OCI-M2 (cell line): ENCODE measurements around the gene SIX5.

Source experiments
- DNase-seq: peaks from one replicate; lab custom pipeline; 2025; ENCODE audit not compliant: unreplicated experiment; lab: John Stamatoyannopoulos, UW

SIX5 gene

GRCh38 chr19:45793178-45793564 is 24.1 kb upstream of the SIX5 start:
- DNase-seq: no peak

- DNase-seq: peak; percentile 96
Measured at GRCh38 chr19:45792470-45793177, 23.6 kb upstream of the SIX5 start, which contains the start of gene DMWD. Gene DMWD (minus strand): TSS chr19:45792845. CDS start chr19:45792756, 89 bp downstream.

- DNase-seq: no peak
Measured at GRCh38 chr19:45791744-45792469, 22.9 kb upstream of the SIX5 start.

GRCh38 chr19:45790942-45791341 is 21.9 kb upstream of the SIX5 start:
- no peak for DNase-seq

GRCh38 chr19:45789035-45789786 is 20.2 kb upstream of the SIX5 start:
- DNase-seq: no peak

- no peak for DNase-seq
Measured at GRCh38 chr19:45786533-45786894, 17.5 kb upstream of the SIX5 start.

- no peak for DNase-seq
Measured at GRCh38 chr19:45785781-45786532, 16.9 kb upstream of the SIX5 start.

- no peak for DNase-seq
Measured at GRCh38 chr19:45785097-45785496, 16.0 kb upstream of the SIX5 start.

- no peak for DNase-seq
Measured at GRCh38 chr19:45784096-45784495, 15.0 kb upstream of the SIX5 start.

- no peak for DNase-seq
Measured at GRCh38 chr19:45782820-45783785, 14.1 kb upstream of the SIX5 start.

- no peak for DNase-seq
Measured at GRCh38 chr19:45782162-45782691, 13.2 kb upstream of the SIX5 start, which contains the start of gene DMPK. Gene DMPK (minus strand): TSS chr19:45782490. CDS start chr19:45782352, 138 bp downstream.

GRCh38 chr19:45781214-45782161 is 12.4 kb upstream of the SIX5 start:
- DNase-seq: no peak

- no peak for DNase-seq
Measured at GRCh38 chr19:45780448-45781213, 11.6 kb upstream of the SIX5 start.

GRCh38 chr19:45780146-45780447 is 11.0 kb upstream of the SIX5 start:
- DNase-seq: no peak

- DNase-seq: no peak
Measured at GRCh38 chr19:45779231-45780145, 10.4 kb upstream of the SIX5 start.

- no peak for DNase-seq
Measured at GRCh38 chr19:45778010-45778661, 9.1 kb upstream of the SIX5 start.
